DLD1 (cell line): Measurements from ENCODE around the gene PRR14L.

ENCODE experiments used
- in situ Hi-C: cut with HindIII; loops from 2 replicates; pipeline ENCODE4 v1.10.0; 2017; ENCODE audit warnings: low sequenced_read_pairs

Gene PRR14L

DNA sequence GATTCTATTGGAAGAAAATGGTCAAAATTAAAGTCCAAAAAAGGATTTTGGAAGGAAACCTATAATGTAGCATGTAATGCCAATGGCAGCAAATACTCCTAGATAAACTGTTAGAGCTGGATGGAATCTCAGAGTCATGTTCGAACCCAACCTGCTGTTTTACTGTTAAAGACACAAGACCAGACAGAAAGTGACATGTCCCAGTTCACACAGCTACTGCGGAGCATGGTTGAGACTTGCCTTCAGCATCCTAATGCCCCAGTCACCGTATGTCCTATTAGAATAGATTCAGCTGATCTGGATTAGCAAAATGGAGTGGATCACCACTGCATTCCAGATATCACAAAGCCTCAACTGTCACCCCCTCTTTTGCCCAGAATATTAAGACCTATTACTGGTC is 102.9 kb downstream of the PRR14L start:
- in situ Hi-C loops = no loop called here

DNA sequence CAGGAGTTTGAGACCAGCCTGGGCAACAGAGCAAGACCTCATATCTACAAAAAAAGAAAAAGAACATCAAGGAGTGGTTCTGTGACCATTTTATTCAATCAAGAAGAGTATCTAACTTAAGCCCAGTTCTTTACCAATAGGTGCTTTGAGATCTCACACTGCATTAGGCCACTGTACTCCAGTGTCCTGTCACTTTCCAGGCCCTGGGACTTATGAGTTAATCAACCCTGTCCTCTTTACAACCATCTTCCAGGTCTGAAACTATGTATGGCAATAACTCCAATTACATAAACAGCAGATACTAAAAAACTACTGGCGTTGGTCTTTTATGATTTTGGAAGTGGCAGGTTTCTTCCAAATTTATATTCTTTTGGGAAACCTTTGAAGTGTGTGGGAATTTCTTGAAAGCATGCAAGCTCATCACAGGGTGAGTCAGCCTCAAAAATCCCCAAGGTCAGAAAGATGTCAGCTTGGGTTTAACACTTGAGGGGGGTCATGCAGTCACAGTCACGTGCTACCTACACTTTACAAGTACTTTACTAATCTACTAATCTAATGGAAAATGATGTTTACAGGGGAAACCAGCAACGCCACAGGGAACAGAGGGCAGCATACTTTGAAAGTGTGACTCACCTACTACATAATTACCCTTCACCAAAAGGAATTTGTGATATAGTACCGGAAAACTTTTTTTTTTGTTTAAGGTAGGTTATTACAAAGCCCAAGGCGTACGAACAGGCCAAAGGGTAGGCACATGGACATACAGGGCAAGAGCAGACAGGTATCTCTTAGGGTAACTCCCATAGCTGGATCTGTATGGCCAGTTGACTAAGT is 103.5 kb downstream of the PRR14L start:
- in situ Hi-C loops = no loop called here

DNA sequence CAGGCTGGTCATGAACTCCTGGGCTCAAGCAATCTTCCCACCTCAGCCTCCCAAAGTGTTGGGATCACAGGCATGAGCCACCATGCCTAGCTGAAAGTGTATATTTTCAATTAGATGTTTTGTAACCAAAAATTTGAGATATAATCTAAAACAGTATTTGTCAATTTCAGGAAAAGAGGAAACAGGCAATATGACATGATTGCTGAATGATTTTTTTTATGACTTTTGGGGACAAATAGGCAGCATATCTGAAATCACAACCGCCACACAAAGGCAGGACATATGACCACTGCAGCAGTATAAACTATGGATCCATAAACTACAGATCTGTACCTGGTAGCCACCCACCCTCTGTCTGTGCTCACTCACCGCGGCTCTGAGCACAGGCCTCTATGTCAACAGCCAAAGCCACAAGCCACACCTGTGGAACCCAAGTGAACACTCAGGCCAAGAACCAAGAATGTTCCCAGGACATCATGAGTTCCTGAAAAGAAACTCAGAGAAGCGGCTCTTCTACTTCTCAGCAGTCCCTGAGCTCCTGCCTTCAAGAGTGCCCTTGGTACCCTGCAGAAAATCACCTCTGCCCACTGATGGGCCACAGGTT is 110.4 kb downstream of the PRR14L start:
- in situ Hi-C loops = no loop called here

DNA sequence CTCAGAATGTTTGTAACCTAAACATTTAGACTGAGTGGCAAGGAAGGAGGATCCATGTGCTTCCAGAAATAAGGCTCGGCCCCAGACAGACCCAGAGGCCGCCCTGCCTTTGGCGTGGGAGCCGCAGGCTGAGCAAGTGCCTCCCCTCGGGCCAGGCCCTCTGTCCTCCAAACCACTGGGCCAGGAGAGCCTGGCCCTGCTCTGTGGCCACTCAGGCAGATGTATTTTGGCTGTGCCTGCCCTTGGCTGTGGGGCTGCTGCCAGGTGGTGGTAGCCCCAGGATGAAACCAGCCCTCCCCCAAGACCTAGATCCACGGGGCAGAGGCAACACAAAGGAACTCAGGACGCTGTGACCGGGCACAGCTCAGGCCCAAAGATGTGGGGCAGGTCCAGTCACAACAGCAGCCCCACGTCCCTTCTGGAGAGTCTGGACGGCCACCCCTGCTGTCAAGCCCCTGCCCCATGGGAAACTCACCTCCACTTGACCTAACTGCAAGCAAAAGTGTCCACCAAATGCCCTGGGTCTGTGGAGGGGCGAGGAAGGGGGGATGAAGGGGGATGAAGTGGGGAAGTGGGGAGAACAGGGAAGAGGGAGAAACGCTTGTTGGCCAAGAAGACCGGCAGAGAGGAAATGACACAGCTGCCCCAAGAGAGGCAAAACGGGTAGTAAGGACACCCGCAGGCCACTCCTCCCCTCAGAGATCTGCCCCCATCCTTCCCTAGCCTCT is 111.9 kb downstream of the PRR14L start:
- in situ Hi-C loops = no loop called here

DNA sequence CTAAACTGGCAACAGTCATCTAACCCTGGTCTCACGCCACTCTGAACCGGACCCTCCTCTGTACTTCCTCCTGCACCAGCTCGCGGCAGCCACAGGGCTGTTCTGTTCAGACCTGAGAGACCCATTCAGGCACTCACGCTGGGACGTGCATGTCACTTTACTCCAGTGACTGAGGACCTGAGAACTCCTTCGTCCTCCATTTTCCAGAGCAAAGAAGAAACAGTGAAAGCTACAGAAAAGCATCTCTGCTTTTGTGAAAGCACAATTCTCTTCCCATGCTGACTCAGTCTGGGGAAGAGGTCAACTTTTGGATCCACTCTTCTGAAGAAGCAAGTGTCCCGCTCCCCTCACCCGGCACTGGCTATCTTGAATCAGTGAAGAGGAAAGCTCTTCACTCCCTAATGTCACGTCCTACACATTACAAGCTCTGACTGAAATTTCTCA is 112.5 kb downstream of the PRR14L start:
- in situ Hi-C loops = no loop called here

DNA sequence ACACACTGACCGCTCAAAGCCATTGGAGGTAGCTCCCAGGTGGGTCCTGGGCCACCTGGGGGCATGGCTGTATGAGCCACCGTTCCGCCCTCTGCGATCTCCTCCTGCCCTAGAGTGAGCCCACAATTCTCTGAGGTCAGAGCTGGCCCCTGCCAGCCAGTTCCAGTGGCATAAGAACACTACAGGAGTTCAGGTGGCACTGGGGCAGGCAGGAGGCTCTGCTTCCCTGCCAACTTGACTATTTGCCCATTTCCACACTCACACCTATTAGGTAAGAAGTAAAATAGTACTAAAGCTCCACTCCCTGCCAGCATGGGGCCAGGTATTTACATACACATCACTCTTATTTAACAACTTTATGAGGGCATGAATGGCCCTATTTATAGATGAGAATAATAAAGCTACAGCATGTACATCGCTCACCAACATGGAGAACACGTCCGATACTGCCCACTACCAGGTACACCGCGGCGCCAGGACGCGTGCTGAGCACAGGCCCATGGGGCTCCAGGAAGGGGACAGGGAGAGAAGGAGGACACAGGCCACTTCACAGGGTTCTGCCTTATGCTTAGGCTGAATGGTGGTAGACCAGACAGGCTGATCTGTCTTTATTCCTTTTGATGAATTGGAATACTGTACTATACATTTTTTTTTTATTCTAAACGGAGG is 114.2 kb downstream of the PRR14L start:
- in situ Hi-C loops = no loop called here

DNA sequence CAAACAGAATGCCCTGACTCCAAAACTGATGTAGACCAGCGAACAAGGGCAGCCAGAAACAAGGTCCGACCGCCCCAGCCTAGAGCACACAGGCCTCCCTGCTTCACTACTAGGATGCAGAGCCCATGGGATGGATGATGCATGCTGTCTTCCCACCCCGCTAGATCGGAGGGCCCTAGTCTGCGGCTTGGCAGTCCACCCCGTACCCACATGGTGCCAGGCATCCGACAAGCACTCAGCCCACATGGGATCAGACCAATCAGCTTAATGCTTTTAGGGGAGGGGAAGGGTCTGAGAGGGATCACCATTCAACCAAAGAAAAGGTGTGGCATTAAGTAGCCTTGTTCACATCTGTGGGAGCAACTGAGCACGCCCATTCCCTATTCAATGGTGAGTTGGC is 118.5 kb downstream of the PRR14L start:
- in situ Hi-C loops = no loop called here
